Measurements from ENCODE around the gene TRPM4.
"Not testable (repeated sequence)": the region's sequence is repeated elsewhere in the genome, so short reads cannot be mapped to it uniquely, and the experiment has no call there.

The TRPM4 gene

DNA sequence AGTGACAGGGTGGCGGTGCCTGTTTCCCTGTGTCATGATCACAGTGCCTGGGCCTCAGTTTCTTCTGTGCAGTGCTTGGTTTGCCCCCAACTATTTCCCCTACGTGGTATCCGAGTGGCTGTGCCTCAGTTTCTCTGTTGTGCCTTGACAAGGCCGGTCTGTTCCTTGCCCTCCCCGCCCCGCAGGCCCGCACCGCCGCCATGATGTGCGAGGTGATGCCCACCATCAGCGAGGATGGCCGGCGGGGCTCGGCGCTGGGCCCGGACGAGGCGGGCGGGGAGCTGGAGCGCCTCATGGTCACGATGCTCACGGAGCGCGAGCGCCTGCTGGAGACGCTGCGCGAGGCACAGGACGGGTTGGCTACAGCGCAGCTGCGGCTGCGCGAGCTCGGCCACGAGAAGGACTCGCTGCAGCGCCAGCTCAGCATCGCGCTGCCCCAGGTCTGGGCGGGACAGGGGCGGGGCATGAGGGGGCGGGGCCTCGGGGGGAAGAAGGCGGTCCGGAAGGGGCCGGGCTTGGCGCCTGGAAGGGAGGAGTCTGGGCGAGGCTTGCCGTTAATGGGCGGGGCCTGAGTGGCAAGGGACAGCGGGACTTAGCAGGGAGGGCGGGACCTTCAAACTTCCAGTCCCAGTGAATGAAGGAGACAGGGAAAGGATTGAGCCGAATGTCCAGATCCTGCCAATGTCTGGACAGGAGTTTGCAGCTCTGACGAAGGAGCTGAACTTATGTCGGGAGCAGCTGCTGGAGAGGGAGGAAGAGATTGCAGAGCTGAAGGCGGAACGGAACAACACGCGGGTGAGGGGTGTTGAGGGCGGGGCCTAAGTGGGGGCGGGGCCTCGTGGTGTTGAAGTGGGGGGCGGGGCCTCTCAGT, 29.7 kb upstream of the TRPM4 start:
- peak; percentile 23 for FAIRE-seq

DNA sequence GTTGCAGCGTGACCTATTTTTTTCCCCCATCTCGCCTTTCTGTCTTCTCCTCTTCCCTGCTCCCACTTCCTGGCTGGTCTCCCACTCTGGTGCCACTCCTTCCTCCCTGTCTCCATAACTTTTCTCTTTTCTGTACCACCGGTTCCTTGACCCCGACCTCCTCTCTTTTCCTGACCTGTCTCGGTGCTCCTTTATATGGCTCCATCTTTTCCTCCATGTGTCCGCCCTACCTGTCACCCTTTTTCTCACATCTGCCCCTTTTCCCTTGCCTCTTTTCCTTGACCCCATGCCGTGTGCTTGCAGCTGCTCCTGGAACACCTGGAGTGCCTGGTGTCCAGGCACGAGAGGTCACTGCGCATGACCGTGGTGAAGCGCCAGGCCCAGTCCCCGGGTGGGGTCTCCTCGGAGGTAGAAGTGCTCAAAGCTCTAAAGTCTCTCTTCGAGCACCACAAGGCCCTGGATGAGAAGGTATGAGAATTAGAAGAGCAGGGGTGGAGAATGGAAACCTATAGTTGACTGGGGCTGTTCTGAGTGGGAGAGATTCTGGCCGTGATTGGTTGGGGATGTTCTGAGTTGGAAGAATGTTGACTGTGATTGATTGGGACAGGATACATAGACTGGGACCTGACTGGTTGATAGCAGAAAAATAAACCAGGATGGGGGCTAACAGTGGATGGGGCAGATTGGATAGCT, 28.9 kb upstream of the TRPM4 start:
- no peak for FAIRE-seq

DNA sequence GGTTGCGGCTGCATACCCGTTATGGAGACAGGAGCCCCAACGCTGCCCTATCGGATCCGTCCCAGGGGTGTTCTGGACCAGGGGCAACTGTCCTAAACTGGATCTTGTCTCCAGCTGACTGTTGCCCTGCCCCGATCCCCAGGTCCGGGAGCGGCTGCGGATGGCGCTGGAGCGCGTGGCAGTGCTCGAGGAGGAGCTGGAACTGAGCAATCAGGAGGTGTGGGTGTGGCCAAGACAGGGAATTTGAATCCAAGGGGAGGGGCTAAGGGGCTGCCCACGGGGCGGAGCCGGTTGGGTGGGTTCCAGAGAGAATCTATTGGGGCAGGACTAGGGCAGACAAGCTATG, 28.4 kb upstream of the TRPM4 start:
- no peak for FAIRE-seq

DNA sequence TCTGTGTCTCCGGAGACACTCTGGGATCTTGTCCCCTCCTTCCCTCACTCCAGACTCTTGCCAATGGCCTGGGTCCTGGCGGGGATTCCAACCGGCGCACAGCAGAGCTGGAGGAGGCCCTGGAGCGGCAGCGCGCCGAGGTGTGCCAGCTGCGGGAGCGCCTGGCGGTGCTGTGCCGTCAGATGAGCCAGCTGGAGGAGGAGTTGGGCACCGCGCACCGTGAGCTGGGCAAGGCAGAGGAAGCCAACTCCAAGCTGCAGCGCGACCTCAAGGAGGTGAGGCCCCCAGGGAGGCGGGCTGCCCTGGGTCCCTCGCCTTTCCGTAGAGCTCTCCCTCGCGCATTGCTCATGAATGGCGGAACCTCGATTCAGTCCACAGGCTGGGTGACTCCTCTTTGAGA, 27.3 kb upstream of the TRPM4 start:
- no peak for FAIRE-seq

DNA sequence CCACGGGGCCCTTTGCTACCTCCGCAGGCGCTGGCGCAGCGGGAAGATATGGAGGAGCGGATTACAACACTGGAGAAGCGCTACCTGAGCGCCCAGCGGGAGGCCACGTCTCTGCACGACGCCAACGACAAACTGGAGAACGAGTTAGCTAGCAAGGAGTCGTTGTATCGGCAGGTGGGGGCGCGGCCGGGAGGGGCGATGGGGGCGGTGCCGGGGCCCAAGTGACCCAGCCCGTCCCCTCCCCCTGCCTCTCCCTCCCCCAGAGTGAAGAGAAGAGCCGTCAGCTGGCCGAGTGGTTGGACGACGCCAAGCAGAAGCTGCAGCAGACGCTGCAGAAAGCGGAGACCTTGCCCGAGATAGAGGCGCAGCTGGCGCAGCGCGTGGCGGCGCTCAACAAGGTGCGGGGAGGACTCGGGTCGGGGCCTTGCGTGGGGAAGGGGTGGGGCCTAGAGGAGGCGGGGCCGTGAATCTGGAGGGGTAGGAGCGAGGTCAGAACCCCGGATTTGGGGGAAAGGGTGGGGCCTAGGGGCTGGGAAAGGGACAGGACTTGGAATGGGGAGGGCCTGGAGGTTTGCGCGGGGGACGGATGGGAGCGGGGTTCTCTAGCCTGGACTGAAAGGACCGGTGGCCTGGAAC, 24.5 kb upstream of the TRPM4 start:
- FAIRE-seq = no peak

DNA sequence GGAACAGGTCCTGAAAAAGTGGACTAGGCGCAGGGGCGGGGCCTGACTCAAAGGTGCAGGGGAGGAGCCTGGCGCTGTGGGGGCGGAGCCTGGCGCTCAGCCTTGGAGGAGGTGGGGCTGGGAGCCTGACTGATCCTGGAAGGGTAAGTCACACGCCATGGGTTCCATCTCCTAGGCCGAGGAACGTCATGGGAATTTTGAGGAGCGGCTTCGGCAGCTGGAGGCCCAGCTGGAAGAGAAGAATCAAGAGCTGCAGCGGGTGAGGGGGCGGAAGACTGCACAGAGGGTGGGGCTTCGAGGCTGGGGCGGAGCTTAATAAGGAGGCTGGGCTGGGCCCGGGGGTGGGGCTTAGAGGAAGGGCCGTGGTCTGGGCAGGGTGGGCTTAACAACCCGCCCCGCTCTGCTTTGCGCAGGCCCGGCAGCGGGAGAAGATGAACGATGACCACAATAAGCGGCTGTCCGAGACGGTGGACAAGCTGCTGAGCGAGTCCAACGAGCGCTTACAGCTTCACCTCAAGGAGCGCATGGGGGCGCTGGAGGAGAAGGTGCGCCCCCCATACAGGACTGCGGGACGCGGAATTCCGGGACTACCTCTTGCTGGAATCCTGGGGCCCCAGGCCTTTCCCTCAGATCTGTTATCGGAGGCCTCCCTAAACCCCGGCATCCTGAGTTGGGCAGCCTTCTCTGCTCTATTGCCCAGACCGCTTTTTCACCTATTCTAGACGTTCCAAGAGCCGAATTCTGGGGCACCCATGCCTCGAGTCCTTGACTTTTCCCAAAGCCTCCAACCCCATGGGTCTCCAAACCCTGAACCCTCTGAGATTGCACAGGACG, 23.8 kb upstream of the TRPM4 start:
- no peak for FAIRE-seq

DNA sequence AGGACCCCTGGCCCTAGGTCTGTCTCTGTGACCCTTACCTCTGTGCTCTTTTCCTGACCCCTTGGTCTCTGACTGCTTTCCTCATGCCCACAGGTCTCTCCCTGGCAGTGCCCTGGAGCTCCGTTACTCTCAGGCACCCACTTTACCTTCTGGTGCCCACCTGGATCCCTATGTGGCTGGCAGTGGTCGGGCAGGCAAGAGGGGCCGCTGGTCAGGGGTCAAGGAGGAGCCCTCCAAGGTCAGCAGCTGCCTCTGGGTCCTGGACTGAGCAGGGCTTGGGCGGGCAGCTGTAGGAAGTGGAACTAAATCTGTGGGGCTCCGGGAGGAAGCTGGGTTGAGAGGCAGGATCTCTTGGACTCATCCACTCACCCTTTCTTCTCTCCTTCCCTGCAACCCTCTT, 21.9 kb upstream of the TRPM4 start:
- no peak for FAIRE-seq

DNA sequence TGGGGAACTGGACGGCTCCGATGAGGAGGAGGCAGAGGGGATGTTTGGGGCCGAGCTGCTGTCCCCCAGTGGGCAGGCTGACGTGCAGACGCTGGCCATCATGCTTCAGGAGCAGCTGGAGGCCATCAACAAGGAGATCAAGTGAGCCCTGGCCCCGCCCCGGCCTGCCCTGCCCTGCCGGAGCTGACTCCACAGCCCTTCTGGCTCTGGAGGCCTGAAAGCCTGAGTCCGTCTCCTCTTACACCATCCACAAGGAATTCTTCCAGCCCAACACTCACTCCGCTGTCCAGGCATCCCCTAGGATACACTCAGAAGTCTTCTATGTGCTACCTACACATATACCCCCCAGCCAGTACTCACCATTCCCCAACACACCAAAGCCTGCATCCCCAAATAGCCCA, 20.8 kb upstream of the TRPM4 start:
- FAIRE-seq = no peak

DNA sequence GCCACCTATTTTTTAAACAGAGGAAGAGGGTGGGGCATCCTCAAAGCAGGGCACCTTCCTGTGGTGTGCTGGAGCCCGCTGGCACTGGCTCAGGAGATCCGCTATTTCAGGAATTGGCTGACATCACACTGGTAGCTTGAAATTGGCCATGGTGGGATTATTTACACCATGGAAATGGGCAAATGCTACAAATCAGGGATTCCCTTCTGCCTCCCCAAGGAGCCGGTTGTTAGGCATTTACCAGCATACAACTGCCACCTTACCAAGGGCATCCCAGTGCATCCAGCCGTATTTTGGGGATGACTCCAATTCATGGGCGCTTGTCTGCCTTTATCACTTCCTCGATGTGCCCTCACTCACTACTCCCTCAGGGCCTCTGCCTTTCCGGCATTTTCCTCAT, 16.6 kb upstream of the TRPM4 start:
- FAIRE-seq = no peak

DNA sequence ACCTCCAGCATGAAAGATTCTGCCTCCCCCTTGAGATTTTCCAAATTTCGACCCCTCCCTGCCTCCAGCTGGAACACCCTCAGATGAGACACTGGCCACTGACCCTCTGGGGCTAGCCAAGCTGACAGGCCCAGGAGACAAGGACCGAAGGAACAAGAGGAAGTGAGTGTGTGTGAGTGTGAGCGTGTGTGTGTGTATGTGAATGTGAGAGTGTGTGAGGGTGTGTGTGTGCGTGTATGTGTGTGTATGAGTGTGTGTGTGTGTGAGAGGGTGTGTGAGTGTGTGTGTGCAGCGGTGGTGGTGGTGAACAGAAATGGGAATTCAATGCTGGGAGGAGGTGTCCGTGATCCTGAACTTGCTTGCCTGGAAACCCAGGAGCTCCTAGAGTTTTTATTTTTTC, 16.2 kb upstream of the TRPM4 start:
- no peak for FAIRE-seq

DNA sequence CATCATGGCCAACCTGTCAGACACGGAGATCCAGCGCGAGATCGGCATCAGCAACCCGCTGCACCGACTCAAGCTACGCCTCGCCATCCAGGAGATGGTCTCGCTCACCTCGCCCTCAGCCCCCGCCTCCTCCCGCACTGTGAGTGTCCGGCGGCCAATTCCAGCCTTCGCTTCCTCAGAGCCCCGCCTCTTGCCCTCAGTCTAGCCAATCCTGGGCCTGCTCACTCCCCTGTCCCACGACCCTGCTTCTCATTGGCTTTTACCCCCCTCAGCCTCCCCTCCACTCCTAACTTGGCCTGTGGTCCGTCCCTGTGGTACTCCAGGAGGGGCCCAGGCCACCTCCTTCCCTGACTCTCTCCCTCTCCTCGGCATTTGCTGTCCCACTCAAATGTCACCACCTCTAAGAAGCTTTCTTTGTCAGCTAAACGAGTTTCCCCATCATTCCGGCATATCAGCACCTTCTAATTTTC, 14.7 kb upstream of the TRPM4 start:
- peak; percentile 98 for FAIRE-seq

DNA sequence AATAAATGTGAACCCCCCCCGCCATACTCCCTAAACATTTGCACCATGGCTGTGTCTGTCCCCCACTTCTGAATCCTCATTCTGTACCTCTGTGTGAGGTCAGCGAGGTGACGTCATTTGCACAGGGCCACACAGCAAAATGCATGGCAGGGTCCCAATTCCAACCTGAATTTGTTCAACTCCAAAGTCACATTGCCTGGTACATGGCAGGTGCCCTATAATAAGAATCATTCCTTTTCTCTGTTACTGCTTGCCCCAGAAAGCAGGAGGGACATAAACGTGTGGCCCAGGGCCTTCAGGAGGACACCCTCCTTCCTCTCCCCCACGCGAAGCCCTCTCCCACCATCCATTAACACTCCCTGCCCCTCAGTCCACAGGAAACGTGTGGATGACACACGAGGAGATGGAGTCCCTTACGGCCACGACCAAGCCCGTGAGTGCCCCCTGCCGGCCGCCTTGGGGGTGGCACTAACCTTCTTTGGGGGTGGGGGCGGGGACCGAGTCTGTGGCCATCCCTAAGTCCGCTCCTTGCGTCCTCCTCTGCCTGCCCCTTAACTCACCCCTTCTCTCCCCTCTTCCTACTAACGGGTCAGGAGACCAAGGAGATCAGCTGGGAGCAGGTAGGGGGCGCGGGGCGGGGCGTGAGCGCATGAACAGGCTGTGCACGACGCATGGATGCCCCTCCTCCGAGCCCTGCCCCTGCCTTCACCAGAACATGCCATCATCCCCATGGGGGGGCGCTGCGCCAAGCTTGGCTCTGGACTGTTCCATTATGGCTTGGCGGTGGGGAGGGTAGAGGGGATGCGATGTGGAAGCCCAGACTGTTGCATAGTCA, 11.8 kb upstream of the TRPM4 start:
- no peak for FAIRE-seq

DNA sequence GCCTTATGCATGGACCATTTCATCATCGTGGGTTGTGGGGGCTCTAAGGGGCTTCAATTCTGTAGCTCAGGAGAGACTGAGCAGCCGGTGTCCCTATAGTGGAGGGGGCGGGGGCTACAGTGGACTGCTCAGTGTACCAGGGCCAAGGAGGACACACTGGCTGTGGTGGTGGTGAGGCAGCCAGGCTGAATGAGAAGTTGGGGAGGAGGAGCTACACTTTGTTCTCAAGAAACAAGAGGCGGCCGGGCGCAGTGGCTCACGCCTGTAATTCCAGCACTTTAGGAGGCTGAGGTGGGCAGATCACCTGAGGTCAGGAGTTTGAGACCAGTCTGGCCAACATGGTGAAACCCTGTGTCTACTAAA, 11.2 kb upstream of the TRPM4 start:
- FAIRE-seq = not testable (repeated sequence)

DNA sequence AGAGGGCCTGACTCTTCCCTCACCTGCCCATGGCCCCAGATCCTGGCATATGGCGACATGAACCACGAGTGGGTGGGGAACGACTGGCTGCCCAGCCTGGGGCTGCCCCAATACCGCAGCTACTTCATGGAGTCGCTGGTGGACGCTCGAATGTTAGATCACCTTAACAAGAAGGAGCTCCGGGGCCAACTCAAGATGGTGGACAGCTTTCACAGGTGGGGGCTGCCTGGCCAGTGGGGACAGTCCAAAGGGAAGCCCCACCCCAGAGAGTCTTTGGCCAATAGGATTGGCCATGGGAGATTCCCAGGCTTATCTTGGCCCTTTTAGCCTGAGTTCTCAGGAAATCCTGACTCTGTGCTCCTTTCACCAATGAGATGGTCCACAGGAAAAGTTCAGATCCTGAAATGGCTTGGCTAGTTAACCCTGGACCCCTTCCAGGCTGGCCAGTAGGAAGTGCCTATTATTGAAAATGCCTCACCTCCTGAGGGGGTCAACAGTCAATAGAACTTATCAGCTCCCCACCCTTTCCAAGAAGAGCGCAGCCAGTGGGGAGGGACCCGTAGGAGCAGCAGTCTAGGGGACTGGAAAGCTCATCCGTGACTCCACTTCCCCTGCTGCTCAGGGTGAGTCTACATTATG, 9.4 kb upstream of the TRPM4 start:
- FAIRE-seq = no peak

DNA sequence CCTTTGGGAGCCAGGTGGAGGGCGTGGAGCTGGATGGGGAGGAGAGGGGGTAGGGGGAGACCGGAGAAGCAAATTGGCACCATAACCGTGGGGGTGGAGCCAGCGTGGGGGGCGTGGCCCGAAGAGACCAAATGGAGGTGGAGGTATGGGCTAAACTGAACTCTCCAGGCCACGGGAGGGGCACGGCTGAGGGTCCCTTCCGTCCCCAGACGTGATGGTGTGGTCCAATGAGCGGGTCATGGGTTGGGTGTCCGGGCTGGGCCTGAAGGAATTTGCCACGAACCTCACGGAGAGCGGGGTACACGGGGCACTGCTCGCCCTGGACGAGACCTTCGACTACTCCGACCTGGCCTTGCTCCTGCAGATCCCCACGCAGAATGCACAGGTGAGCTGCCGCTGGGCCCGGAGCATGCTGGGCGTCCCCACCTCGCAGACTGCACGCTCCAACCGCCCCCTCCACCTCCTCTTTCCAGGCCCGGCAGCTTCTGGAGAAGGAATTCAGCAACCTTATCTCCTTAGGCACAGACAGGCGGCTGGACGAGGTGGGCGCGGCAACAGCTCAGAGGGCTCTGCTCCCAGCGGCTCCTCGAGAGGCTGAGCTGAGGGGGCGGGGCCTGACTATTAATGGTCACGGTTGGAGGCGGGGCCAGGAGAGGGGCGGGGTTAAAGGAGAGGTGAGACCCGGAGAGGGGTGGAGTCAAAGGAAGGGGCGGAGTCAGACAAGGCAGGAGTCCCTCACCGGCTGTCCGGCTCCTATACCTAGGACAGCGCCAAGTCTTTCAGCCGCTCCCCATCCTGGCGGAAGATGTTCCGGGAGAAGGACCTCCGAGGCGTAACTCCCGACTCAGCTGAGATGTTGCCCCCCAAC, 8.6 kb upstream of the TRPM4 start:
- peak; percentile 73 for FAIRE-seq

DNA sequence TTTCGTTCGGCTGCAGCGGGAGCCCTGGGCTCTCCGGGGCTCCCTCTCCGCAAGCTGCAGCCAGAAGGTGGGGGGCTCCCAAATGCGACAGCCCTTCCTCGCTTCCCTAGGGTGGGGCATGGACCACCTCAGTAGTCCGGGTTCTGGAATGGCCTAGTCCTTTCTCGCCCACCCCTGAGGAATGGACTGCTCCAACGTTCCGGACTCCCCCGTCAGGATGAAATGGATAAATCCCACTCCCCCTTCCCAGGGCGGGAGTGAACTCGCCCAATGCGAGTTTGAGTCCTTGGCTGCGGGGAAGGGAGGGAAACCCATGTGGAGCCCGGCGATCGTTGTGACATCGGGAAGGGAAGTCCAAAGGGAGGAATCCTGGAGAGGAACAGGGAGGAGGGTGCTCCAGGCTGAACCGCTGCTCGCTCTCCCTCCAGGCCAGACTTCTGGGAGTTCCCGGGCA, 7.9 kb upstream of the TRPM4 start:
- no peak for FAIRE-seq

DNA sequence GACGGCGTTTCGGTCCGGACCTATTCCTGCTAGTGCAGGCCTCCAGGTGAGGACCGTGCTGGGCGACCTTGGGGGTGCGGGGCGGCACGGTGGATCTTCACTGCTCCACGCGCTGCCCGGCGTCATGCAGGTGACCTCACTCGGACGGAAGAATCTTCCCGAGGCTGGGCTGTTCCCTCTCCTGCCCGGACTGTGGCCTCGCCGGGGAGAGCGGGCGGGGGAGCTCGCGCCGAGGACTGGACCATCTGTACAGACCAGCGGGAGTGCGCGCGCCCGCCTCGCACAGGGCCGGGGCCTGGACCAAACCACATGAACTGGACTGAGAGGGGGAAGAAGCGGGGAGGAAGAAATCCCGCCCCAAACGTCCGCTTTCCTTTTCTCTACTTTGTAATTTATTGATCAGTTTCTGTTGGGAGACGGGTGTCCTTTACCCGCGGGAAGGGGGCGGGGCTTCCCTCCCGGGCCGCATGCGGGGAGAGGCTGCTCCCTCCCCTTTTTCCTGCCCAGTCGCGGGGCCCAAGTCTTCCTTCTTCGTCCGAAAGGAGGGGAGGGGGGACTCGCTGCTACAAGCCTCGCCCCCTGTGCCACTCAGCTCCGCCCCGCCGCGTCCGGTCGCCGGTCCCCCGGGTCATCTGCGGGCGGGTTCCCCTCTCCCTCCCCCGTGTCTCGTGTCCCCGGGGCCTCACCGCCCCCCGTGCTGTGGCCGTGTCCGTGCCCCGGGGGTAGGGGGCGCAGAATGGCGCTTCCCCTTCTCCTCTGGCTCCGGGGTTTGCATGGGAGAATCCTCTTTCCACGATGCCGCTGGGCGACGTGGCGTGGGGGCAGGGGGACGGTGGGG, 7.3 kb upstream of the TRPM4 start:
- FAIRE-seq = no peak

DNA sequence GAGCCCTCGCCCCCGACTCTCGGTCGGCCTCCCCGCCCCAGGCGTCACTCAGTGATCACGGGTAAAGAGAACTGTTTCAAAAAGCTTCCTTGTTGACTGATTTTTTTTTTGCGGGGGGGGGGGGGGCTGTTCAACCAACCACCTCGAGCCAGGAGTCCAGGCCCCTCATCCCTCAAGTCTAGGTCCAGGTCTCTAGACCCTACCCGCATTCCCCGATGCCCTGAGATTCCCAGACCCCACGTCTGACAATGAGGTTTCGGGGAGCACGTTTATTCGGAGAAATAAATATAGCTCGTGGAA, 6.7 kb upstream of the TRPM4 start:
- FAIRE-seq = no peak

DNA sequence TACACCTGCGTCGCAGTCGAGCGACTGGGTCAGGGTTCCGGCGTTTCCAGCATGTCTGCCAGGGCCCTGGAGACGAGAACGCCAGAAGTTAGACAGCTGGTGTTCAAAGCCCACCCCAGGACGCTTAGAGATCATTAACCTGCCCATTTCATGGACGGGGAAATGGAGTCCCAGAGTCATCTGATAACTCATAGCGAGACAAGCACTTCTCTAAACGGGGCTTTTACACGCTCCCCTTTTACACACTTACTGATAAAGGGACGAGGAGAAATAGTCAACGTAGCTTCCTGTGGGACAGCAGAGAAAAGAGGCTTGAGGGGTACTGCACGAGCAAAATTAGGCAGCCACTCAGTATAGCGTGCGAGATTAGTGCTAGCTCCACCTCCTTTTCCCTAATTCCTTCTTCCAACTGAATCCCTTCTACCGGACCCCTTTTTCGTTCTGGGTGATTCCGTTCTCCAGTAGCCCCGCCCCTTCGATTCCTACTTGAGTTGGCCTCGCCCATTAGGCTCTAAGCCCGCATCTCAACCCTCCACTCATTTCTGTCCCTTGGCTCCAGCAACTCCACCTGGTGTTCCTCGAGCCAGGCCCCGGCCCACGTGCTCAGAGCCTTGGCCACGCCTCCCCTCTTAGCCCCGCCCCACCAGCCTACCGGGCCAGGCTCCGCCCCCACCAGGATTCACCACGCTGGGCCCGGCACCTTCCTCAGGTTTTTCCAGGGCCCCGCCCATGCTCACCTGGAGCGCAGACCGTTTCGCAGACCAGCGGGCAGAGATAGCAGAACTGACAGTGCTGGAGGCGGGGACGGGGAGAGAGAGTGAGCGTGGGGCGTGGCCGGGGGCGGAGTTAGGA, 6.1 kb upstream of the TRPM4 start:
- no peak for FAIRE-seq
